Measurements from ENCODE around the gene RPL29. TPM values are rescaled to one million over a fixed set of nuclear protein-coding genes. Genes with fewer than 3 reads are reported as not detected.
A peak's percentile ranks its signal among the peaks of the same experiment; 100 is the strongest.
"Not testable (repeated sequence)": the region's sequence is repeated elsewhere in the genome, so short reads cannot be mapped to it uniquely, and the experiment has no call there.

The RPL29 gene
- total RNA-seq, 1 experiment from 2014 or later, result 696 TPM

- no peaks in the 10 kb centered on the region for H3K36me3 ChIP-seq (ENCODE audit: control insufficient read depth, insufficient read depth, low read length)
- no peak overlapping the region for H3K4me3 ChIP-seq (ENCODE audit: low read depth in 2 of 2, low read length in 2 of 2)
- POLR2A ChIA-PET, result no interaction called here
- DNase-seq (ENCODE audit: low read depth, low spot score) (no peak), ATAC-seq (no peak)
- BruUV-seq (replicated peaks), result no TSS peak
- no peaks in the 10 kb centered on the region for H3K9me3 ChIP-seq (ENCODE audit: control insufficient read depth, insufficient read depth, low read depth, low read length)
- peaks cover 21% of the 10 kb centered on the region for H3K4me1 ChIP-seq (ENCODE audit: control insufficient read depth, insufficient read depth, low read length)
- H3K27me3 ChIP-seq (ENCODE audit: control insufficient read depth, insufficient read depth, low read length), result no peaks in the 10 kb centered on the region
- TF ChIP-seq TCF7L2 (IDR thresholded peaks at IDR 0.05; ENCODE audit: low read depth, low read length) (no peak), CTCF (IDR thresholded peaks at IDR 0.05) (no peak), SIN3A (IDR thresholded peaks at IDR 0.05; ENCODE audit: borderline replicate concordance, insufficient read depth, low read depth, low read length) (no peak), REST (IDR thresholded peaks at IDR 0.05; ENCODE audit: insufficient read depth in 1 of 2, low read depth in 2 of 2, low read length in 1 of 2) (no peak), POLR2AphosphoS5 (IDR thresholded peaks at IDR 0.05; ENCODE audit: low read depth, low read length) (no peak)
- in situ Hi-C loops (cut with HindIII; ENCODE audit: low pct_unique_long_range_greater_than_20kb, low sequenced_read_pairs), result loop anchor here (10.0 kb wide), 1 partner anchor 121 kb away; no protein-coding TSS in a partner anchor
- intact Hi-C loops (cut with micrococcal nuclease; ENCODE audit: unreplicated experiment), result no loop called here
- CTCF ChIA-PET, result no interaction called here
- no peak overlapping the region for H3K27ac ChIP-seq (ENCODE audit: low read length)
These were observed 48.1 kb upstream of the RPL29 start for GRCh38 chr3:52043750-52044149.

GRCh38 chr3:52043039-52043438 is 47.3 kb upstream of the RPL29 start:
- H3K9me3 ChIP-seq (ENCODE audit: control insufficient read depth, insufficient read depth, low read depth, low read length); intact Hi-C loops (cut with micrococcal nuclease; ENCODE audit: unreplicated experiment); POLR2A ChIA-PET; ATAC-seq; H3K36me3 ChIP-seq (ENCODE audit: control insufficient read depth, insufficient read depth, low read length); H3K27ac ChIP-seq (ENCODE audit: low read length); CTCF ChIA-PET; BruUV-seq (replicated peaks); H3K27me3 ChIP-seq (ENCODE audit: control insufficient read depth, insufficient read depth, low read length); DNase-seq (ENCODE audit: low read depth, low spot score); H3K4me3 ChIP-seq (ENCODE audit: low read depth in 2 of 2, low read length in 2 of 2): not testable (repeated sequence)
- H3K4me1 ChIP-seq (ENCODE audit: control insufficient read depth, insufficient read depth, low read length), result peaks cover 21% of the 10 kb centered on the region
- in situ Hi-C loops (cut with HindIII; ENCODE audit: low pct_unique_long_range_greater_than_20kb, low sequenced_read_pairs), result loop anchor here (10.0 kb wide), 1 partner anchor 122 kb away; no protein-coding TSS in a partner anchor

GRCh38 chr3:52041118-52041731 is 45.5 kb upstream of the RPL29 start:
- TF ChIP-seq TCF7L2 (IDR thresholded peaks at IDR 0.05; ENCODE audit: low read depth, low read length) (no peak), CTCF (IDR thresholded peaks at IDR 0.05) (no peak), SIN3A (IDR thresholded peaks at IDR 0.05; ENCODE audit: borderline replicate concordance, insufficient read depth, low read depth, low read length) (no peak), REST (IDR thresholded peaks at IDR 0.05; ENCODE audit: insufficient read depth in 1 of 2, low read depth in 2 of 2, low read length in 1 of 2) (no peak), POLR2AphosphoS5 (IDR thresholded peaks at IDR 0.05; ENCODE audit: low read depth, low read length) (no peak)
- no peaks in the 10 kb centered on the region for H3K27me3 ChIP-seq (ENCODE audit: control insufficient read depth, insufficient read depth, low read length)
- ChIA-PET CTCF (no interaction called here), POLR2A (no interaction called here)
- H3K27ac ChIP-seq (ENCODE audit: low read length), result no peak overlapping the region
- H3K4me1 ChIP-seq (ENCODE audit: control insufficient read depth, insufficient read depth, low read length), result peaks cover 4% of the 10 kb centered on the region
- intact Hi-C loops (cut with micrococcal nuclease; ENCODE audit: unreplicated experiment) (no loop called here), in situ Hi-C loops (cut with HindIII; ENCODE audit: low pct_unique_long_range_greater_than_20kb, low sequenced_read_pairs) (loop anchor here (10.0 kb wide), 1 partner anchor 124 kb away; no protein-coding TSS in a partner anchor)
- H3K9me3 ChIP-seq (ENCODE audit: control insufficient read depth, insufficient read depth, low read depth, low read length), result no peaks in the 10 kb centered on the region
- no peaks in the 10 kb centered on the region for H3K36me3 ChIP-seq (ENCODE audit: control insufficient read depth, insufficient read depth, low read length)
- DNase-seq (ENCODE audit: low read depth, low spot score) (no peak), ATAC-seq (peak; percentile 54; the same call in 1 of the 2 replicates)
- no peak overlapping the region for H3K4me3 ChIP-seq (ENCODE audit: low read depth in 2 of 2, low read length in 2 of 2)
- BruUV-seq (replicated peaks), result no TSS peak

Measured in Panc1 (cell line).